MCF 10A (cell line): ENCODE measurements around the gene AKR1B15. TPM values are rescaled to one million over a fixed set of nuclear protein-coding genes. Genes with fewer than 3 reads are reported as not detected.
"Not testable (repeated sequence)": the region's sequence is repeated elsewhere in the genome, so short reads cannot be mapped to it uniquely, and the experiment has no call there.

ENCODE experiments used
- BruUV-seq: library from RNA; stranded (reverse); fragments of 400-500 nt; replicated peaks from 2 replicates; lab custom pipeline; 2021; lab: Mats Ljungman, UMichigan
- CTCF ChIA-PET: fragments of 300-600 bp; sonication (Branson Sonifier 250); formaldehyde crosslinking; extraction: SDS; loops from one replicate; lab custom pipeline; 2021; ENCODE audit warnings: antibody characterized with exemption, inconsistent platforms; lab: Yijun Ruan, JAX
- POLR2A ChIA-PET: fragments of 300-600, 350-650 bp; sonication (Branson Sonifier 250); formaldehyde crosslinking; extraction: SDS; loops from one replicate; lab custom pipeline; 2020; ENCODE audit warnings: antibody characterized with exemption, inconsistent platforms; lab: Yijun Ruan, JAX
- DNase-seq: peaks from one replicate; pipeline ENCODE4 v3.0.0-alpha.2; 2018; ENCODE audit not compliant: unreplicated experiment
- H3K27ac Mint-ChIP-seq: one replicate; pipeline ENCODE4 v1.8.0; 2022; ENCODE audit warnings: mild to moderate bottlenecking, low read depth, mixed read lengths; ENCODE audit not compliant: unreplicated experiment
- H3K27me3 Mint-ChIP-seq: one replicate; pipeline ENCODE4 v1.8.0; 2022; ENCODE audit warnings: mixed read lengths; ENCODE audit not compliant: insufficient read depth, unreplicated experiment
- H3K36me3 Mint-ChIP-seq: one replicate; pipeline ENCODE4 v1.8.0; 2022; ENCODE audit warnings: mild to moderate bottlenecking, moderate library complexity, mixed read lengths; ENCODE audit not compliant: insufficient read depth, unreplicated experiment
- H3K4me1 Mint-ChIP-seq: one replicate; pipeline ENCODE4 v1.8.0; 2022; ENCODE audit warnings: mixed read lengths; ENCODE audit not compliant: insufficient read depth, unreplicated experiment
- H3K4me3 Mint-ChIP-seq: one replicate; pipeline ENCODE4 v1.8.0; 2022; ENCODE audit warnings: mild to moderate bottlenecking, moderate library complexity, mixed read lengths; ENCODE audit not compliant: unreplicated experiment
- H3K9me3 Mint-ChIP-seq: one replicate; pipeline ENCODE4 v1.8.0; 2022; ENCODE audit warnings: mixed read lengths; ENCODE audit not compliant: unreplicated experiment
- CTCF ChIP-seq: fragments of 200-600 bp; IDR thresholded peaks from one replicate; pipeline ENCODE4 v1.8.0; 2022; ENCODE audit warnings: antibody characterized with exemption, mild to moderate bottlenecking; ENCODE audit not compliant: unreplicated experiment
- intact Hi-C: fragments of 100-400 bp; cut with micrococcal nuclease; formaldehyde crosslinking; loops from 2 replicates; pipeline ENCODE4 v1.14.1; 2022
- total RNA-seq: library from RNA; stranded (reverse); gene quantifications from 2 replicates; pipeline ENCODE4 v1.2.3, GENCODE V29; 2022

AKR1B15 gene
- total RNA-seq, 1 experiment from 2014 or later, result not detected

GRCh38 chr7:134539380-134540004, 9.4 kb upstream of the AKR1B15 start:
- no TSS peak for BruUV-seq

GRCh38 chr7:134541501-134542194, 7.3 kb upstream of the AKR1B15 start:
- POLR2A ChIA-PET, H3K36me3 Mint-ChIP-seq, DNase-seq, intact Hi-C loops, BruUV-seq, H3K9me3 Mint-ChIP-seq, H3K4me3 Mint-ChIP-seq, H3K27ac Mint-ChIP-seq, H3K4me1 Mint-ChIP-seq, H3K27me3 Mint-ChIP-seq: not testable (repeated sequence)
- CTCF ChIA-PET, result interaction anchor here (0.6 to 0.9 kb wide), 2 partner anchors 30 to 248 kb away, joined by 3 read pairs; no protein-coding TSS in a partner anchor

More at GRCh38 chr7:134539380-134540004, 9.4 kb upstream of the AKR1B15 start:
- H3K4me1 Mint-ChIP-seq, result no peaks in the 10 kb centered on the region
- H3K36me3 Mint-ChIP-seq, result no peaks in the 10 kb centered on the region
- H3K27ac Mint-ChIP-seq, result no peak overlapping the region
- H3K9me3 Mint-ChIP-seq, result no peaks in the 10 kb centered on the region
- TF ChIP-seq CTCF, result no peak
- H3K27me3 Mint-ChIP-seq, result no peaks in the 10 kb centered on the region
- CTCF ChIA-PET, result interaction anchor here (0.7 to 1.8 kb wide), 6 partner anchors 8 to 66 kb away, joined by 3 to 9 read pairs (median 3); partner anchors contain the start of genes AKR1B10 and AKR1B15
- POLR2A ChIA-PET, result interaction anchor here (1.0 kb wide), 1 partner anchor 12 kb away, joined by 4 read pairs; the partner anchor contains the start of gene AKR1B10
- intact Hi-C loops, result no loop called here
- no peak overlapping the region for H3K4me3 Mint-ChIP-seq
- no peak for DNase-seq

- no peak for DNase-seq
- no peak for TF ChIP-seq CTCF
- H3K36me3 Mint-ChIP-seq, result no peaks in the 10 kb centered on the region
- POLR2A ChIA-PET, result interaction anchor here (0.6 to 2.3 kb wide), 2 partner anchors 9 to 81 kb away, joined by 3 to 8 read pairs; no protein-coding TSS in a partner anchor
- H3K27me3 Mint-ChIP-seq, result no peaks in the 10 kb centered on the region
- CTCF ChIA-PET, result interaction anchor here (0.6 to 1.9 kb wide), 2 partner anchors 28 to 249 kb away, joined by 3 to 8 read pairs; no protein-coding TSS in a partner anchor
- intact Hi-C loops, result no loop called here
- H3K4me3 Mint-ChIP-seq, result no peak overlapping the region
- peaks cover 8% of the 10 kb centered on the region for H3K9me3 Mint-ChIP-seq
- H3K27ac Mint-ChIP-seq, result no peak overlapping the region
- no TSS peak for BruUV-seq
- H3K4me1 Mint-ChIP-seq, result peaks cover 13% of the 10 kb centered on the region
These were observed 6.6 kb upstream of the AKR1B15 start for GRCh38 chr7:134542195-134542771.

- H3K9me3 Mint-ChIP-seq, result peaks cover 8% of the 10 kb centered on the region
- no peak for TF ChIP-seq CTCF
- DNase-seq, result no peak
- no peak overlapping the region for H3K27ac Mint-ChIP-seq
- peaks cover 26% of the 10 kb centered on the region for H3K4me1 Mint-ChIP-seq
- intact Hi-C loops, result no loop called here
- no peak overlapping the region for H3K4me3 Mint-ChIP-seq
- no peaks in the 10 kb centered on the region for H3K27me3 Mint-ChIP-seq
- BruUV-seq, result no TSS peak
- H3K36me3 Mint-ChIP-seq, result no peaks in the 10 kb centered on the region
- CTCF ChIA-PET, result interaction anchor here (3.4 to 5.0 kb wide), 4 partner anchors 9 to 27 kb away, joined by 15 to 71 read pairs (median 44); partner anchors contain the start of gene AKR1B10
- POLR2A ChIA-PET, result interaction anchor here (1.4 kb wide), 1 partner anchor 25 kb away, joined by 5 read pairs; no protein-coding TSS in a partner anchor
These were observed 3.5 kb upstream of the AKR1B15 start for GRCh38 chr7:134545380-134545779.
